NCI-H748 treated with DMSO at 0.1 percent for 48 hours (cell line): ENCODE results near the gene KIAA0753.
"Not testable (repeated sequence)": the region's sequence is repeated elsewhere in the genome, so short reads cannot be mapped to it uniquely, and the experiment has no call there.

Source experiments
- DNase-seq: peaks from one replicate; lab custom pipeline; 2025; lab: John Stamatoyannopoulos, UW

The KIAA0753 gene

DNA sequence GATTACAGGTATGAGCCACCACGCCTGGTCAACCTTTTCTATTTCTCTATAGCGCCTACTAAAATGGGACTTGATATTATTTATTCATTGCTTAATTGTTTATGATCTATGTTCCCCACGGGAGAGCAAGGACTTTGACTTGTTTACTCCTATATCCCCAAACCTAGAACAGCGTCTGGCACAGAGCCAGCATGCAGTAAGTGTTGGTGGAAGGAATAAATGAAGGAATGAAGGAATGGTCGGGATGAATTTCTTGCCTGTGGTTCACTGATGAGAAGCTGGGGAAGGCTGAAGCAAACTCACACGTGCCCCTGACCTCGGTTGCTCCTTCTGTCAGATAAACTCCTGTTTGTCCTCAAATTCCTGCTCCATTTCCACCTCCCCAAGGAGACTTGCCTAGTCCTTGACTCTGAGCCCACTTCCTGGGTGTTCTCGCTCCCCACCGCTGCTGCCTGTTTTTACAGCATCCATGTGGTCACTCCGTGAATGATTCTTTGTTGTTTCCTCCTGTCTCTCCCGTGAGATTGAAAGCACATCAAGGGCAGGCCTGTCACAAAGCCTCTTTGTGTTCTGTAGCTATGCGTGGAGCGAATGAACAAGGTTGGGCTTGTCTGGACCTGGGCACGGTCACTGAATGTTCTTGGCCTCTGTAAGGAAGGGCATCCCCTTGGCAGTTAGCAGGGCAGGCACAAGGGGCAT is 28.4 kb upstream of the KIAA0753 start:
- DNase-seq: no peak

DNA sequence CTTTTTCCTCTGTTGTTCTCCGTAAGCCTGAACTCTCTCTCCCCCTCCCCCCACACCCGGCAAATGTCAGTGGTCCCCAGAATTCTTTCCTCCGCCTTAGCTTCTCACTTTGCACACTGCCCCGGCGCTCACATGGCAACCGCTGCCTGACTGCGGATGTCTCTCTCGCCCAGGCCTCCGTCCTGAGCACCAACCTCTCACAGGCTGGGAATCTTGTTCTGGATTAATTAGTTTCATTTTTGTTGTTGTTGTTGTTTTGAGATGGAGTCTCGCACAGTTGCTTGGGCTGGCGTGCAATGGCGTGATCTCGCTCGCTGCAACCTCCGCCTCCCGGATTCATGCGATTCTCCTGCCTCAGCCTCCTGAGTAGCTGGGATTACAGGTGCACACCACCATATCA is 27.7 kb upstream of the KIAA0753 start:
- no peak for DNase-seq

DNA sequence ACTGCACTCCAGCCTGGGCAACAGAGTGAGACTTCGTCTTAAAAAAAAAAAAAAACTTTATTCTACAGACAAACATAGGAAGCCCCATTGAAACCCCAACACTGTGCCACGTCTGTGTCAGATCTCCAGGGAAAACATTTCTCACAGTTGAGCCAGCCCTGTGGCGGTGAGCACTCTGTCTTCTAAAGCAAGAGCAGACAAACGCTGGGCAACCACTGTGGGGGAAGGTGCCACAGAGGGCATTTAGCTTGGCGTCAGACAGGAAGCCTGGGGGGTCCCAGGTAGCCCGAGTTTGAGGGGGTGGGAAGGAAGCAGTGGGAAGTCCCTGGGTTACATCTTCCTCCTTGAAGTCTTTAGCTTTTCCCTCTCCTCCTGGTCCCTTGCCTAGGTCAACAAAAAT is 27.0 kb upstream of the KIAA0753 start:
- DNase-seq: no peak

DNA sequence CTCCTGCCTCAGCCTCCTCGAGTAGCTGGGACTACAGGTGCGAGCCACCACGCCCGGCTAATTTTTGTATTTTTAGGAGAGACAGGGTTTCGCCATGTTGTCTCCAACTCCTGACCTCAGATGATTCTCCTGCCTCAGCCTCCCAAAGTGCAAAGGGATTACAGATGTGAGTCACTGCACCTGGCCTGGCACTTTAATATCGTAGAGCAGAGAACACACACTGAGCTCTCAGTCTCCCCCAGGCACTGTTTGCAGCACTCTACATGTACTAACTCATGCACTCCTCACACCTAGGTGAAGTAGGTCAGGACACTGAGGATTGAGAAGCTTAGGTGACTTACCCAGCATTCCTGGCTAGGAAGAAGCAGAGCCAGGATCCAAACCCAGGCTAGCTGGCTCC is 26.0 kb upstream of the KIAA0753 start:
- no peak for DNase-seq

DNA sequence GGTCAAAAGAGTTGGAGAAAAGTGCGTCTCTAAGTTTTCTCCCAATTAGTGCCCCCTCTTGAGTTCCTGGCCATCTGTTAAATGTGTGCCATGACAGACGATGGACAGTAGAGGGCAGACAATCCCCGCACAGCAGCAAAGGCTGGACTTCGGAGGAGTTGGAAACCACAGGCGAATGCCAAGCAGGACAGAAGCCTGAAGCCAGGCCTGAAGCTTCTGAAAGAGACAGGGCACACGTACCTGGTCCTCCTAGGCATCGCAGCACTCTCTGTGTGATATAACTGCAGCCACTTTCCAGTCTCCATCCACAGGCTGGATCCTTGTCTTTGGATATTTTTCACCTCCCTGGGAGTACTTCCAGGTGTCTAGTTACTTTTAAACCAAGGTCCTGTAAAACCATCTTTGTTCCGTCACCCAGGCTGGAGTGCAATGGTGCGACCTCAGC is 25.6 kb upstream of the KIAA0753 start:
- DNase-seq: peak; percentile 51

DNA sequence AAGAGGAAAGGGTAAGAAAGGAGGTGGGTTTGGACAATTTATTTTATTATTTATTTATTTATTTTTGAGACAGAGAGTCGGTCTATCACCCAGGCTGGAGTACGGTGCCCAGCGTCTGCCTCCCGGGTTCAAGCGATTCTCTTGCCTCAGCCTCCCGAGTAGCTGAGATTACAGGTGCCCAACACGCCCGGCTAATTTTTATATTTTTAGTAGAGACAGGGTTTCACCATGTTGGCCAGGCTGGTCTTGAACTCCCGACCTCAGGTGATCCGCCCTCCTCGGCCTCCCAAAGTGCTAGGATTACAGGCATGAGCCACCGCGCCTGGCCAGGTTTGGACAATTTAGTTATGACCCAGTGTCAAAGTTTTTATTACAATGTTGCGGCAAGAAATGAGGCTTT is 22.7 kb upstream of the KIAA0753 start:
- not testable (repeated sequence) for DNase-seq

DNA sequence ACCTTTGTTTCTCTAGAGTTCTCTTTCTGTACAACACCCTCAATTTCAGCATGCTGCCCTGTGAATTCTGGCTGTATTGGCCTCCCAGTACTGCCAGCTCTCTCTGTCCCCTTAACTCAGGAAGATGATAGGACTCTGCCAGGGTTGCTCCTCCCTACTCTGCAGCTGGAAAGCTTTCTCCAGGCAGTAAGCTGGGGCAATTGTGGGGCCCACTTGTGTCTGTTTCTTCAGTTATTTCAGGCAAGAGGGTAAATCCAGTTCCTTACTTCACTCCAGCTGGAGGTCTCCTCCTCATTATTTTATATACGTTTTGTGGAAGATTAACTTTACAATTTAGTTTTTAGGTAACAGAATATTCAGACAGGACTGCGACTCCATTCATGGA is 20.9 kb upstream of the KIAA0753 start:
- no peak for DNase-seq

DNA sequence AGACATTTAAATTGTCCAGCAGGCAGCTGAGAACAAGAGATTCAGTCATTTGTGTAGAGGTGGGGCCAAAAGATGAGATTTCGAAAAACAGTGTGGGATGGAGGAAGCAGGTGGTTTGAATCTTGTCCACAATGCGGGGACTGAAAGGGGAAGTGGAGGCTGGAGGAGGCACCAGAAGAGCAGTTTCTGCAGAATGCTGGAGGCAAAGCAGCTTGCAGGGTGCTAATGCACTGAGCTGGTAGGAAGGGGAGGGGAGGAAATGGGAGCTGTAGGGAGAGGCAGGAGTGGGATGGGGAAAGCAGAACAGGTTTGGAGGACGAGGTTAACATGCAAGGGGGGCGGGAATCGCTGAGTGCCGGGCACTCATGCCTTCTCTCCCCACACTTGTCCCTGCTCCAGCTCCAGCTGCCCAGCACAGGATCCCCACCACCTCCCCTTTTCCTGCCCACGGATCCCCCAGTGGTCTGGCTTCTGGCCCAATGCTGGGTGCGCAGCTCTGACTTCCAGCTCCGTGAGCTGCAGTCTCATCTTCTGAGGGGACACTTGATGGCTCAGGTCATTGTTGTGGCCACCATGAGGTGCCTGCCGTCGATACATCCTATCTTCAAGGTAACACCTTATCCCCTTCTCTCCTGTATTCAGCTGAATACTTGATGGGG is 20.4 kb upstream of the KIAA0753 start:
- no peak for DNase-seq

DNA sequence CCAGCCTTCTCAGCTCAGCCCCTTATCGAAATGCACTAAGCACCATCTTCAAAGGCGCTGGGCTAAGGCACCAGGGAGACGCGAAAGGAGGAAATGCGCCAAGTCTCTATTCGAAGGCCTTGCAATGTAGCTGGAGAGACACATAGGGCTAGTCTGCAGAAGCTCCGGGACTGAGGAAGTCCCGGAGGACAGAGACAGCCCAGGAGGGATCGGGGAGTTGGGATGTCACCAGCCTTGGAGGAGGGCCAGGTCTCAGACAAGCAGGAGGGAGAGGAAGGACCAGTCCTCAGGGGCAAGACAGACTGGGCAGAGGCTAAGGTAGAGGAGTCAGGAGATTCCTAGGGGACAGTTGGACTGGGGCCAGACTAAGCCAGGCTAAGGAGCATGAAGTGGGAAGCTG is 19.6 kb upstream of the KIAA0753 start:
- no peak for DNase-seq

DNA sequence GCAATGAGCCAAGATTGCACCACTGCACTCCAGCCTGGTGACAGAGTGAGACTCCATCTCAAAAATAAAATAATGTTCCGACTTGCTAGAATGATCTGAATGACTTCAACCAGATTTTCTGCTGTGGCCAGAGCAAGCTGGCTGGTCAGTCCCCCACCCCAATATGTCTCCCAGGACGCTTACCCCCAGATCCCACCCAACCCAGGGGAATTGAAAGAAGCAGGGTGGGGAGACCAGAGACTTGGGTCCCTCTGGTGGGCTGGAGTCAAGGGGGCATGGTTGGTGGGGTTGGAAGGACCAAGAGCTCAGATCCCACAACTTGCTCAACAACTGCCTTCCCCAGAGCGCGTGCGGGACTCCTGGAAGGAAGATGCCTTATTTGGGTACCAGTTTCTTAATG is 17.9 kb upstream of the KIAA0753 start:
- DNase-seq: not testable (repeated sequence)

DNA sequence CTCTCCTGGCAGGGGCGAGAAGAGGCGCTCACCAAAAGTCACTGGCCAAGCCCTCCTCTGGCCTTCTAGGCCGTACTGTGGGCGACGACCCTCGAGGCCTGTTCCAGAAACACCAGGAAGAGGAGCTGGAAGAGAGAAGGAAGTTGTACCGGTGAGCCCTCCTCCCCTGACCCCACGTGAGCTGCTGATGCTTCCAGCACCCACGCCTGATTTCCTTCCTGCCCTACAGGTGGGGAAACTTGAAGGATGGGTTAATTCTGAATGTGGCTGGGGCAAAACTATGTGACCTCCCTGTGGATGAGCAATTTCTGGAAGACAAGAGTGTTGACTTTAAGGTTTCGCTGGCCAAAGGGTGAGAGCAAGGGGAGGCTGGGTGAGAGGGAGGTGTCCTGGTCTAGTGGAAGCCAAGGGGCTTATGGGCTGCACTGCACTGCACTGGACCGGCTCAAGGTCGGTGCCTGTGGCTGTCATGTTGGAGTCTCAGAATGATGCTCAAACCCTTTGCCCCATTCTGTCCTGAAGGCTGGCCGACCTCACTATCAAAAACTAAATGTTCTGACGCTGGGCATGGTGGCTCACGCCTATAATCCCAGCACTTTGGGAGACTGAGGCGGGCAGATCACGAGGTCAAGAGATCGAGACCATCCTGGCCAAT is 17.2 kb upstream of the KIAA0753 start:
- DNase-seq: no peak

DNA sequence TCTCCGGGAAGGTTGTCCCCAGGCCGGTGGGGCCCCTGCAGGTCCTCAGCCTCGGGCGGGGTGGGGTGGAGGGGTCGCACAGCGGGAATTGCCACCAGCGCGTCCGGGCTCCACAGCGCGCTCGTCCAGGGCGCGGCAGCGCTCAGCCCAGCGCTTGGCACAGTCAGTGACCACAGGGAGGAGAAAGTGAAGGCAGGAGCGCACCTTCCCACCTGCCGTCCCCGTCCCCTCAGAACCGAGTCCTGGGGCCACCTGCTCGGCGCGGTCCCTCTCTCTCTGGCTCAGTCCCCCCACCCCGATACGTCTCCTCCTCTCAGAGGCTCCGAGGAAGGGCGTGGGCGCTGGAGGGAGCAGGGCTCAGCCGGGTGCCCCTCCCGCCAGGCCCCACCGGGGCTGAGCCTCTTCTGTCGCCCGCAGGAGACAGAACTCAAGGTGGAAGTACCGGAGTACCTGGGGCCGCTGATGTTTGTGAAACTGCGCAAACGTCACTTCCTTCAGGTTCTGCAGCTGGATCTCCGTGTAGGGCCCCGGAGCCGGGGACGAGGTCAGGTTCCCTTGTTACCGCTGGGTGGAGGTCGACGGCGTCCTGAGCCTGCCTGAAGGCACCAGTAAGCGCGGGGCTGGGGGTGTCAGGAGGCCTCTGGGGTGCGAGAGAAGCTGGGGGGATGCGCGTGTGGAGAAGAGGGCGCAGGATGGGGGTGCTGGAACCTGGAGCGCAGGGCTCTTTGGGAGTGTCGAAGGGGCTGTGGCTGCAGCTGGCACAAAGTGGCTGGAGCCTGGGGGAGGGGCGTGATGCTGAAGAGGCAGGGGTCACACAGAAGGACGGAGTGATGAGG is 16.5 kb upstream of the KIAA0753 start:
- DNase-seq: not testable (repeated sequence)

DNA sequence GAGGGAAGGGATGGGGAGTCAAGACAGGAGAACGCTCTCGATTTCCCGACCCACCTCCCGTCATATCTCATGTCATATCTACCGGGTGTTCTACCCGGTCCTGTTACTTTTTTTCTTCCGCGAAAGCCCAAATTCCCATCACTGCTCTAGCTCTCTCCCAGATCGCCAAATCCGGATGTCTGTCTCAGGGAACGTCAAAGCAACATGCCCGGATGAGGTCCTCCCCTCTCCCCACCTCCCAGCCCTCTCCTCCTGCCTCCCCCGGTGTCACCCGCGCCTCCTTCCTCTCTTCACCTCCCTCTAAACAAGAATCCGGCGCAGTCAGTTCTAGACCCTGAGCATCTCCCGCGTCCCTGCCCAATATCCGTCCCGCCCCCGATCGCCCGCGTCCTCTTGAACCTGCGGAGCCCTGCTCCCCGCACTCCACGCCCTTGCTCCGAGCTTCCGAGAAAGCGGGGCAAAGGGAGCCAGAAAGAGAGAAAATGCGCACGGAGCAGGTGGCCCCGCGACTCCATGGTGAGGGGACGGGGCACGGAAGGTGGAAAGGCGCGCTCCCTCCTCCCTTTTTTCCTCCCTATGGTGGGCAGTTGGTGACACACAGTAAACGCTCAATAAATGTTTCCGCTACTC is 15.3 kb upstream of the KIAA0753 start:
- DNase-seq: not testable (repeated sequence)

DNA sequence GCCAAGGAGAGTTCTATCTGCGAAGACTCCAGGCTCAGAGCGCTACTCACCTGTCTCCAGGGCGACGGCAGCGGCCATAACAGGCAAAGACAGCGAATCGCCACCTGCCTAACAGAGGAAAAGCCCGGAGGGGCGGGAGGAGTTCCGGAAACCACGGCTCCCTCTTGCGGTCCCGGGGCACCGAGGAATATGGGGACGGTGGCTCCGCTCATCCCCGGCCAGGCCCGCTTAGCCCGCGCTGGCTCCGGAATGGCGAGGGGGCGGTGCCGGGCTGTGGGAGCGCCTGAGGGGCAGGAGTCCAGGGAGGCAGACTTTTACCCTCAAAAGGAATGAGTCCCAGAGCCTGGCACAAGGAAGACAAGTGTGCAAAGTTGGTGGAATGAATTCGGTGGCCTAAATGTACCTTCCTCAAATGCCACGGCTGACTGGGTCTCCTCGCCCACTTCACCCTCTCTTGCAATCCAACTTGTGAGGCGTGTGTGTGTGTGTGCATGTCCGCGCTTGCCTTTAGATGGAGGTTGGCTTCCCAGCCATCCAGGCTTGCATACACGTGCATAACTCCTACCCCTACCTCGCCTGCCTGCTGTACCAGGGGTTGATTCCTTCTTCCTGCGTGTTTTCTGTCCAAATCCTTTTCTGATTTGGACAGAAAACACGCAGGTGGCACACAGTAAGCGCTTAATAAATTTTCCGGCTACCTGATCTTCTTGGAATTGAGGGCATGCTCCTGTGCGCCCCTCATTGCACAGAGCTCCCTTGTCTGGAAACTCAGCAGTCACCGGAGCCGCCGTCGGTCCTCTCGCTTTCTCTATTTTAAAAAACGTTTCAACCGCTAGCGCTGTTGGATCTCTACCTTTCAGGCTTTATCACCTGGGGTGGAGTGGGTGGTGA is 14.6 kb upstream of the KIAA0753 start:
- peak; percentile 59 for DNase-seq

DNA sequence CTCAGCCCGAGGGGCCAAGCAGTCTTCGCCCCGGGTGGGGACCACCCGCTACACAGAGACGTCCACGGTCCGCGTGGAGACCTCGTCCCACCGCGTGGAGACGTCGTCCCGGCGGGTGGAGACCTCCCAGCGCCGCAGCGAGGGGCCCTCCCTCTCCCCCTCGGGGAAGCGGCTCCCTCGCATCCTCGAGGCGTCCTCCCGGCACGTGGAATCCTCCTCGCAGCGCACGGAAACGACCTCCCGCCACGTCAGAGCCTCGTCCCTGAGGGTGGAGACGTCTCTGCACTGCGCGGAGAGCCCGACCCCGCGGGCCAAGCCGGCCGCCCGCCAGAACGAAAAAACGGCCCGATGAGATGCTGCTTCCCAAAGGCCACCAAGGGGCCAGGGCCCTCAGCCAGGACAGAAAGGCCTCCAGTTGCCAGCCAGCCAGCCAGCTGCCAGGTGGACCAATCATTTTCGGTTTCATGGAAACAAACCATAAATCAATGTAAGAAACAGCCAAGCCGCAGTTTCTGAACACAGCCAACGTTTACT is 11.5 kb upstream of the KIAA0753 start:
- no peak for DNase-seq

DNA sequence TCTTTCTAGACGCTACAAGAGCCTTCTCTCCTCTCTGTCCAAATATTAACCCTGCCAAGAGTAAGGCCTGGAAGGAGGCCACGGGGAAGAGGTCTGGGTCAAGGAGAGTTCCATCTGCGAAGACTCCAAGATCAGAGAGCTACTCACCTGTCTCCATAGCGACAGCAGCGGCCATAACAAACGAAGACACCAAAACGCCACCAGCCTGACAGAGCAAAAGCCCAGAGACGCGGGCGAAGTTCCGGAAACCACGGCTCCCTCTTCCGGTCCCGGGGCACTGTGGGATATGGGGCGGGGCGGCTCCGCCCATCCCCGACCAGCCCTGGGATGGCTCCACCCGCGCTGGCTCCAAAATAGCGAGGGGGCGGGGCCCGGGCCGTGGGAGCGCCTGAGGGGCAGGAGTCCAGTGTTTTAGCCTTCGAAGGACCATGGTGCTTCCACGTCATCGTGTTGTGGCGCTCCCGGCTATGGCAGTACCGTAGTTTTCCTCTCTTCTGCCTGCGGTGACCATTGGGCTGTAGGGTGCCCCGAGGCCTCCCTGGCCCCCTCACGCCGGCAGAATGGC is 10.9 kb upstream of the KIAA0753 start, which contains the start of the genes C17orf100 and MED31:
Gene C17orf100 (plus strand): TSS at position 409 of the 565 bp plus-strand sequence. CDS start 152 bp downstream, at position 561.
Gene MED31 (minus strand): TSS at position 252 of the 565 bp plus-strand sequence. CDS start 77 bp downstream, at position 175.
- DNase-seq: peak; percentile 95

DNA sequence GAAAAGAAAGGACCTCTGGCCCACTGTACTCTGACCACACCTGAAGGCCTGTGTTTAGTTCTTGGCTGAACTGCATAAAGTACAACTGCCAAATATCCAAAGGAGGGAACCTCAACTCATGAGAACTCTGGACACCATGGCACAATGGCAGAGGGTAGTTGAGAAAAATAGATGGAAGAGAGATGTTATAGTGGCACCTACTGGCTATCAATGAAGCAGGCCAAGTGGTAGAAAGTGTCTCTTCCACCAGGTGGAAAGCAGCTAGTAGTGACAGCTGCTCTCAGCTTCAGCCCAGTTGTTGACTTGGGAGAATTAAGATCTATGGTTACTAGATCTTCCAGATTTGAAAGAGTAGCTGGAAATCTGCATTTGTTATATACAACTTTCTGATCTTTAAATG is 7.7 kb upstream of the KIAA0753 start:
- no peak for DNase-seq

DNA sequence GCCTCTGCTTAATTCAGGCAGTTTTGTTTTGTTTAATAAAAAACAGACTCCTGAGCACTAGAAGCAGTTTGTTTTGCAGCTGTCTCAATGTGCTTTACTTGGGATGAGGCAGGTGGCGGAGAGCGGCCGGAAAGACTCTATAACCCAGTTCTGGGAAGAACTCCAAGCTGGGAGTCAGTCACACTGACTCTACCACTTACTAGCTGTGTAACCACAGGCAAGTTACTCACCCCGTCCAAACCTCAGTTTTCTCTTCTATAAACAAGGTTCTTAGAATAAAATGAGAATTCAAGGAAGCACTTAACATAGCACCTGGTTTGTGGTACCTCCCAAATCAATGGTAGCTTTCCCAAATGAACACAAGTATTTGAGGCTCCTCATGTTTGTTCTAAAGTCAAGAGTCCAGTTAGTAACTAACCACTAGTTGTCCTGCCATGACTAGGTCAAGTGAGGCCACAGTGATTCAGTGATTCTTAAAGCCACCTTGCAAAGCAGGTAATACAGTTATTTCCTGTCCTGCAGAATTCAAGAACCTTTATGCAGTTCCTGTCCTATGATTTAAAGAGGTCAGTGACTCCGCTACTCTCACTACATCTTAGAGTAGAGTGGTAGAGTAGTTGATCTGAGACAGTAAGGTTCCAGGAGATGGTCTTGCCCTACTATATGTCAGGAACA is 3.1 kb upstream of the KIAA0753 start:
- DNase-seq: no peak

DNA sequence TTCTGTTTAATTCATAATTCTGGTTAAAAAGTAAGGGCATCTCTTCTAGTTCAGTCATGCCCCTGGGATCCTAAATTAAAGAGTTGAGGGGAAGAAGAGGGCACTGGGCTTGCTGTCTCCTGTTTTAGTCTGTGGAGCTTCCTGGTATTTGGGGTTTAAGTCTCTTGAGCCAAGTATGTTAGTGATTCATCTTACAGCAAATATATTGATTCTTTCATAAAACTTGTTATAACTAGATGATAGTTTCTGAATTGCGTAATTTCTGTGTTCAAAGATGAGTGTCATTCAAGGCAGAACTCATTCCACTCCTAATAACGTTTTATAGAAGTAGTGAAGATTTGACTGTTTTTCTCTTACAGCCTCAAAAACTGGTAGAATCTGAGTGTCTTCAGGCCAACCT is 2.1 kb upstream of the KIAA0753 start:
- no peak for DNase-seq
